Adrenal gland (tissue), 5 donors: ENCODE data around the gene AKT3.

ENCODE experiments used
- POLR2A ChIP-seq, 2 donors: fragments of 450-650 bp; IDR thresholded peaks; one replicate each; pipeline ENCODE4 v1.6.1; 2017; ENCODE audit warnings: antibody characterized with exemption in 2 of 2, mild to moderate bottlenecking in 2 of 2, moderate library complexity in 1 of 2
- TF ChIP-seq, protein P1 (sequence below), 6 experiments: fragments of 450-650 bp in 4 of 6; fragments of 200-600 bp in 2 of 6; sonication (generic) in 1 of 6; IDR thresholded peaks; 1 replicate in 5 of 6; 2 replicates in 1 of 6; pipeline versions ENCODE4 v1.5.1 to v1.8.0; 2016 to 2021; ENCODE audit warnings: antibody characterized with exemption in 6 of 6, mild to moderate bottlenecking in 2 of 6, moderate library complexity in 1 of 6
- donor health status: DM: no; HTN: no; CAD: no.

DNA sequence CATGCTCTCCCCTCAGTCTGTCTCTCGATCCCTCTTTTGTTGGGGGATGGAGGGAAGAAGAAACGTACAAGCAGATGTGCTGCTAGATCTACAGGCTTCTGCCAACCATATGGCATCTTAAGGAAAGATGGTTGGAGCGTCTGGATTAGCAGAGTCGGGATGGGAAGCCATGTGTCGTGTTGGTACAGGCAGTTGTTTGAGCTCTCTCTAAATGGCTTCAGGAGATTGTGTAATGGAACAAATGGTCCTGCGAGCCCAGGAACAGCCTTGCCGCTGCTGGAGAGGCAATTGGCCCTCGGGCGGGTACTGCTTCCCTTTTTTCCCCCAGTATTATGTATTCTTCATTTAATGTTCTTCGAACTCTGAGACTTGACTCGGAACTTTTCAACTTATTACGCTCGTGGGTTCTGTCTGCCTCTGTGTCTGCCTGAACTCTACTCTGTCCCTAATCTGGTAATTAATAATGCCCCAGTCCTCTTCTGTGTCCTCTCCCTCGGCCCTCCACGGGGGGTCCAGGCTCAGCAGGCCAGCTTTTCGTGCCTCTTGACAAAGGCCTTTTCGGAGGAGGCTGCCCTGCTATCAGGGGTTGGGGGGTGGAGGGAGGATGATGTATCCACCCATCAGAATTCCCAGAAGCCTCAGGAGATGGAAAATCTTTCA is 378.9 kb downstream of the AKT3 start:
- no peak for TF ChIP-seq POLR2A (IDR thresholded peaks at IDR 0.05)
- TF ChIP-seq, protein P1, sequence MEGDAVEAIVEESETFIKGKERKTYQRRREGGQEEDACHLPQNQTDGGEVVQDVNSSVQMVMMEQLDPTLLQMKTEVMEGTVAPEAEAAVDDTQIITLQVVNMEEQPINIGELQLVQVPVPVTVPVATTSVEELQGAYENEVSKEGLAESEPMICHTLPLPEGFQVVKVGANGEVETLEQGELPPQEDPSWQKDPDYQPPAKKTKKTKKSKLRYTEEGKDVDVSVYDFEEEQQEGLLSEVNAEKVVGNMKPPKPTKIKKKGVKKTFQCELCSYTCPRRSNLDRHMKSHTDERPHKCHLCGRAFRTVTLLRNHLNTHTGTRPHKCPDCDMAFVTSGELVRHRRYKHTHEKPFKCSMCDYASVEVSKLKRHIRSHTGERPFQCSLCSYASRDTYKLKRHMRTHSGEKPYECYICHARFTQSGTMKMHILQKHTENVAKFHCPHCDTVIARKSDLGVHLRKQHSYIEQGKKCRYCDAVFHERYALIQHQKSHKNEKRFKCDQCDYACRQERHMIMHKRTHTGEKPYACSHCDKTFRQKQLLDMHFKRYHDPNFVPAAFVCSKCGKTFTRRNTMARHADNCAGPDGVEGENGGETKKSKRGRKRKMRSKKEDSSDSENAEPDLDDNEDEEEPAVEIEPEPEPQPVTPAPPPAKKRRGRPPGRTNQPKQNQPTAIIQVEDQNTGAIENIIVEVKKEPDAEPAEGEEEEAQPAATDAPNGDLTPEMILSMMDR (IDR thresholded peaks at IDR 0.05), result no peak
